Measurements from ENCODE around the gene ATG4D. TPM values are rescaled to one million over a fixed set of nuclear protein-coding genes. Genes with fewer than 3 reads are reported as not detected.
"Not testable (repeated sequence)": the region's sequence is repeated elsewhere in the genome, so short reads cannot be mapped to it uniquely, and the experiment has no call there.

ATG4D gene
- total RNA-seq, 4 donors from 2014 or later = 58.5 to 106 (median 71.4) TPM

DNA sequence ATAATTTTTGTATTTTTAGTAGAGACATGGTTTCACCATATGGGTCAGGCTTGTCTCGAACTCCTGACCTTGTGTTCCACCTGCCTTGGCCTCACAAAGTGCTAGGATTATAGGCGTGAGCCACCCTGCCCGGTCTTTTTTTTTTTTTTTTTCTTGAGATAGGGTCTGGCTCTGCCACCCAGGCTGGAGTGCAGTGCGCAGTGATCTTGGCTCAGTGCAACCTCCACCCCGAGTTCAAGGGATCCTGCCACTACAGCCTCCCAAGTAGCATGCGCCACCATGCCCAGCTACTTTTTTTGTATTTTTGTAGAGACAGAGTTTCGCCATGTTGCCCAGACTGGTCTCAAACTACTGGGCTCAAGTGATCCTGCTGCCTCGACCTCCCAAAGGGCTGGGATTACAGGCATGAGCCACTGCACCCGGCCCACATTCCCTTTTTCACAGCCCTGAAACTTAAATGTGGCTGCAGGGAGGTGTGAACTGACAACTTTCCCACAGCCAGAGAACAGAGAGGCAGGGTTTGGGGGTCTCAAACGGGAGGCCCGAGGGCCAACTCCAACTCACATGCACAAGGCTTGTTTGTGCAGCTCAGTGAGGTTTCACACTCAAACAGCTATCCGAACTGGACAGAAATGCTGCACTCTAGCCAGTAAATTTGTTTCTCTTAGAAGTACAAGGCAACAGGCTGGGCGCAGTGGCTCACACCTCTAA is 22.1 kb upstream of the ATG4D start:
- no peak overlapping the region for H3K4me3 ChIP-seq (ENCODE audit: low read depth, poor library complexity, severe bottlenecking)
- TF ChIP-seq, protein P1, sequence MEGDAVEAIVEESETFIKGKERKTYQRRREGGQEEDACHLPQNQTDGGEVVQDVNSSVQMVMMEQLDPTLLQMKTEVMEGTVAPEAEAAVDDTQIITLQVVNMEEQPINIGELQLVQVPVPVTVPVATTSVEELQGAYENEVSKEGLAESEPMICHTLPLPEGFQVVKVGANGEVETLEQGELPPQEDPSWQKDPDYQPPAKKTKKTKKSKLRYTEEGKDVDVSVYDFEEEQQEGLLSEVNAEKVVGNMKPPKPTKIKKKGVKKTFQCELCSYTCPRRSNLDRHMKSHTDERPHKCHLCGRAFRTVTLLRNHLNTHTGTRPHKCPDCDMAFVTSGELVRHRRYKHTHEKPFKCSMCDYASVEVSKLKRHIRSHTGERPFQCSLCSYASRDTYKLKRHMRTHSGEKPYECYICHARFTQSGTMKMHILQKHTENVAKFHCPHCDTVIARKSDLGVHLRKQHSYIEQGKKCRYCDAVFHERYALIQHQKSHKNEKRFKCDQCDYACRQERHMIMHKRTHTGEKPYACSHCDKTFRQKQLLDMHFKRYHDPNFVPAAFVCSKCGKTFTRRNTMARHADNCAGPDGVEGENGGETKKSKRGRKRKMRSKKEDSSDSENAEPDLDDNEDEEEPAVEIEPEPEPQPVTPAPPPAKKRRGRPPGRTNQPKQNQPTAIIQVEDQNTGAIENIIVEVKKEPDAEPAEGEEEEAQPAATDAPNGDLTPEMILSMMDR (IDR thresholded peaks at IDR 0.05) = no peak
- no peak for TF ChIP-seq POLR2A (IDR thresholded peaks at IDR 0.05)
- intact Hi-C loops (cut with DNase I; ENCODE audit: low total_unique reads) = no loop called here
- no peak for DNase-seq (ENCODE audit: low spot score in 2 of 2)
- WGBS, 2 donors = 49 to 54% methylated on average over 13 of the region's 13 CpGs

DNA sequence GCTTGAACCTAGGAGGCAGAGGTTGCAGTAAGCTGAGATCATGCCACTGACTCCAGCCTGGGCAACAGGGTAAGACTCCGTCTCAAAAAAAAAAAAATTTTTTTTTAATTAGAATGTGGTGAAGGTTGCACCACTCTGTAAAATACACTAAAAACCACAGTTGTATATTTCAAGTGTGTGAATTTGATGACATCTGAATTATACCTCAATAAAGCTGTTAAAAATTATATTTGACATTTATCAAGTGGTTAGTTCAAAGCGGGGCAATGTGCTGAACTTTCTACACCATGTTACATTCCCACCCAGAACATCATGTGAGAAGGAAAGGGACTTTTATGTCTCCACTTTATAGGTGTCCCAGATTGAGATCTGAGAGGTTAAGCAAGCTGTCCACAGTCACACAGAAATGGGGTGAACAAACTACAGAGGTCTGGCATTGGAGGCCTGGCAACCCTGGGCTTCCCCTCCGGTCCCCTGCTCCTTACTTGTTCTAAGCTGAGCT is 20.5 kb upstream of the ATG4D start:
- no peak overlapping the region for H3K4me3 ChIP-seq (ENCODE audit: low read depth, poor library complexity, severe bottlenecking)
- intact Hi-C loops (cut with DNase I; ENCODE audit: low total_unique reads) = no loop called here
- 52 to 70% methylated on average over 3 of the region's 3 CpGs for WGBS, 2 donors
- no peak for DNase-seq (ENCODE audit: low spot score in 2 of 2)
- TF ChIP-seq POLR2A (IDR thresholded peaks at IDR 0.05) = no peak
- TF ChIP-seq, protein P1 (IDR thresholded peaks at IDR 0.05) = no peak

DNA sequence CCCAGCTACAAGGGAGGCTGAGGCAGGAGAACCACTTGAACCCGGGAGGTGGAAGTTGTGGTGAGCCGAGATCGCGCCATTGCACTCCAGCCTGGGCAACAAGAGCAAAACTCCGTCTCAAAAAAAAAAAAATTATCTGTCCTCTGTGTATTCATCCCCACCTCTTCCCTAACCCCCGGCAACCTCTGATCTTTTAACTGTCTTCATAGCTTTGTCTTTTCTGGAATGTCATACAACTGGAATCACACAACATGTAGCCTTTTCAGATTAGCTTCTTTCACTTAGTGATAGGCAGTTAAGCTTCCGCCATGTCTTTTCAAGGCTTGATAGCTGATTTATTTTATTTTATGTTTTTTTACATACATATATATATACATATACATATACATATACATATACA is 18.1 kb upstream of the ATG4D start:
- H3K4me3 ChIP-seq (ENCODE audit: low read depth, poor library complexity, severe bottlenecking) = no peak overlapping the region
- no peak for DNase-seq (ENCODE audit: low spot score in 2 of 2)
- TF ChIP-seq POLR2A (IDR thresholded peaks at IDR 0.05) = no peak
- WGBS, 2 donors = 85 to 92% methylated on average over 7 of the region's 7 CpGs
- intact Hi-C loops (cut with DNase I; ENCODE audit: low total_unique reads) = no loop called here

DNA sequence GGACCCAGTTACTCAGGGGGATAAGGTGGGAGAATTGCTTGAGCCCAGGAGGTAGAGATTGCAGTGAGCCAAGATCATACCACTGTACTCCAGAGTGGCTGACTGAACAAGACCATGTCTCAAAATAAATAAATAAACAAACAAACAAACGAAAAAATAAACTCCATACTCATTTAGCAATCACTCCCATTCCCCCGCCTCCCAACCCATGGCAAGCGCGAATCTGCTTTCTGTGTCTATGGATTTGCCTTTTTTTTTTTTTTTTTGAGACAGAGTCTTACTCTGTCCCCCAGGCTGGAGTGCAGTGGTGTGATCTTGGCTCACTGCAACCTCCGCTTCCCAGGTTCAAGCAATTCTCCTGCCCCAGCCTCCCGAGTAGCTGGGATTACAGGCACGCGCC is 16.8 kb upstream of the ATG4D start:
- WGBS, 2 donors = 86 to 91% methylated on average over 8 of the region's 8 CpGs
- intact Hi-C loops (cut with DNase I; ENCODE audit: low total_unique reads); H3K4me3 ChIP-seq (ENCODE audit: low read depth, poor library complexity, severe bottlenecking); DNase-seq (ENCODE audit: low spot score in 2 of 2): not testable (repeated sequence)

DNA sequence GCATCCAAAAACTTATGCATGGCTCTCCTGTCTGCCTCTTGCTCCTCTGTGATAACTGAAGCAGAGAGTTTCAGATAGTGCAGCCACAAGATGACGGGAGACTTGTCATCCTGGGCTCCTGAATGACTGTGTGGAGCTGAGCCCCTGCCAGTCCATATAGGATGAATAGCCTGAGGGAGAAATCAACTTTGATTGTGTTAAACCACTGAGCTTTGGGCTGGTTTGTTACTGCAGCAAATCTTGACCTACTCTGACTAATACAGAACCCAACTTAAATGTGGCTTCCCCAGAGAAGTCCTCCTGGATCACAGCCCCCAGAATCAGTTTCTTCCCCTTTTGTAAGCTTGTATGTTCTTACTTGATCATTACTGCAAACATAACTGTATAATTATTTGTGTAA is 11.2 kb upstream of the ATG4D start:
- no peak overlapping the region for H3K4me3 ChIP-seq (ENCODE audit: low read depth, poor library complexity, severe bottlenecking)
- intact Hi-C loops (cut with DNase I; ENCODE audit: low total_unique reads) = no loop called here
- 93 to 100% methylated on average over 1 of the region's 1 CpG for WGBS, 2 donors
- DNase-seq (ENCODE audit: low spot score in 2 of 2) = no peak
- no peak for TF ChIP-seq POLR2A (IDR thresholded peaks at IDR 0.05)
- TF ChIP-seq, protein P1 (IDR thresholded peaks at IDR 0.05) = no peak

DNA sequence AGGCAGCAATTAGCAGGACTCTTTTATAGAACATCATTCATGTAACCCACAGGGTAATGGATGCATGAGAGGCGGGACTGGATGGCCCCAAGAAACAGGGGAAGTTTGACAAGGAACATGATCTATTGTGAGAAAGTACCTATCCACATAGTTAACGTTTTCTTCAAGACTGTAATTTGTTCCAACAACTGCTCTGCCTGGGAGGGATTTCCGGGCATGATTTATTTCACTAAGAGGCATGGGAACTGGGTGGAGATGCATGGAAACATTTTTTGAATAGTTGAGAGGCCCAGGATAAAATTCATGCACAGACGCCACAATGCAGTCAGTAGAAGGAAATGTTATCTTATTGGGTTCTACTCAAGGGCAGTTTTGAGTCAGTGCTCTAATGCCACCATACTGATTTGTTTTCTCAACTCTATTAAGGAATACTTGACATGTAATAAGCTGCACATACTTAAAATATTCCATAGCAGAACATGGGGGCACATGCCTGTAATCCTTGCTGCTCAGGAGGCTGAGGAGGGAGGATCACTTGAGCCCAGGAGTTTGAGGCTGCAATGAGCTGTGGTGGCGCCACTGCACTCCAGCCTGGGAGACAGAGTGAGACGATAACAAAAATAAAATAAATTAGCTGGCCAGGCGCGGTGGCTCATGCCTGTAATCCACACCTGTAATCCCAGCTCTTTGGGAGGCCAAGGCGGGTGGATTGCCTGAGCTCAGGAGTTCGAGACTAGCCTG is 9.9 kb upstream of the ATG4D start:
- no peak for DNase-seq (ENCODE audit: low spot score in 2 of 2)
- WGBS, 2 donors = 62 to 65% methylated on average over 10 of the region's 10 CpGs
- H3K4me3 ChIP-seq (ENCODE audit: low read depth, poor library complexity, severe bottlenecking) = no peak overlapping the region
- TF ChIP-seq, protein P1 (IDR thresholded peaks at IDR 0.05) = no peak
- no peak for TF ChIP-seq POLR2A (IDR thresholded peaks at IDR 0.05)
- intact Hi-C loops (cut with DNase I; ENCODE audit: low total_unique reads) = no loop called here
